T-helper 1 cell treated with Interleukin-12 subunit alpha and Interleukin-12 subunit beta and Interleukin-4 antibody, amounts not matched to agents 30 μg/mL and 1 μg/mL, for 36 hours (primary cell): ENCODE measurements around the gene ZNF766.
"Not testable (repeated sequence)": the region's sequence is repeated elsewhere in the genome, so short reads cannot be mapped to it uniquely, and the experiment has no call there.

ENCODE experiments used
- H3K27ac Mint-ChIP-seq: one replicate; pipeline ENCODE4 v1.8.0; 2021; ENCODE audit warnings: mild to moderate bottlenecking, mixed read lengths
- H3K27me3 Mint-ChIP-seq: one replicate; pipeline ENCODE4 v1.8.0; 2021; ENCODE audit warnings: low read depth, mixed read lengths
- H3K36me3 Mint-ChIP-seq: one replicate; pipeline ENCODE4 v1.8.0; 2021; ENCODE audit warnings: low read depth, mixed read lengths
- H3K4me1 Mint-ChIP-seq: one replicate; pipeline ENCODE4 v1.8.0; 2021; ENCODE audit warnings: low read depth, mixed read lengths
- H3K4me3 Mint-ChIP-seq: one replicate; pipeline ENCODE4 v1.8.0; 2021; ENCODE audit warnings: mild to moderate bottlenecking, moderate library complexity, mixed read lengths
- H3K9me3 Mint-ChIP-seq: one replicate; pipeline ENCODE4 v1.8.0; 2021; ENCODE audit warnings: mixed read lengths

The ZNF766 gene

DNA sequence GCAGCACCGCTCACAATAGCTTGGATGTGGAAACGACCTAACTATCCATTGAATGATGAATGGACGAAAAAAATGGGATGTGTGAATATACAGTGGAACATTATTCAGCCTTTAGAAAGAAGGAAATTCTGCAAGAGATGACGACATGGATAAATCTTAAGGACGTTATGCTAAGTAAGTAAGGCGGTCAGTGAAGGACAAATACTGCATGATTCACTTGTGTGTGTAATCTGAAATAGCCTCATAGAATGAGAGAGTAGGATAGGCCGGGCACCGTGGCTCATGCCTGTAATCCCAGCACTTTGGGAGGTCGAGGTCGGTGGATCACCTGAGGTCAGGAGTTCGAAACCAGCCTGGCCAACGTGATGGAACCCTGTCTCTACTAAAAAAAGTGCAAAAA is 25.4 kb upstream of the ZNF766 start:
- peaks cover 9% of the 10 kb centered on the region for H3K9me3 Mint-ChIP-seq
- H3K36me3 Mint-ChIP-seq: no peaks in the 10 kb centered on the region
- H3K4me3 Mint-ChIP-seq: no peak overlapping the region
- H3K27me3 Mint-ChIP-seq: no peaks in the 10 kb centered on the region
- H3K27ac Mint-ChIP-seq: no peak overlapping the region
- H3K4me1 Mint-ChIP-seq: no peaks in the 10 kb centered on the region

DNA sequence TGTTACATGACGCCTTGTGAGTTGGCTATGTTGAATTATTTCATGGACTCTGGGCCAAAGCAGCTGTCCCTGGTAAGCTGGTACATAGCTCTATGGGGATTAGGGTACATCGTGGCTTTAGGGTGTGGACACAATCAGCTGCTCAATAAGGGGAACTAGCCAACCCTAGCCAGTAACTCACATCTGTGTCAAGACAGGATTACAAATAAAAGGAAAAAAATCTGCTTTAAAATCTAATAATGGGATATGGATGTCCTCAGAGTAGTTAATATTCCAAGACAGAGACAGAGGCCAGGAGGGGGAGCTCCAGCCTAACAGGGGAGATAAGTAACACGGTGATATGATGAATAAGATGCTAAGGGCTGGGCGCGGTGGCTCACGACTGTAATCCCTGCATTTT is 21.1 kb upstream of the ZNF766 start:
- Mint-ChIP-seq H3K36me3 (no peaks in the 10 kb centered on the region), H3K9me3 (peaks cover 27% of the 10 kb centered on the region), H3K27me3 (no peaks in the 10 kb centered on the region), H3K4me3 (no peak overlapping the region), H3K27ac (no peak overlapping the region), H3K4me1 (no peaks in the 10 kb centered on the region)

DNA sequence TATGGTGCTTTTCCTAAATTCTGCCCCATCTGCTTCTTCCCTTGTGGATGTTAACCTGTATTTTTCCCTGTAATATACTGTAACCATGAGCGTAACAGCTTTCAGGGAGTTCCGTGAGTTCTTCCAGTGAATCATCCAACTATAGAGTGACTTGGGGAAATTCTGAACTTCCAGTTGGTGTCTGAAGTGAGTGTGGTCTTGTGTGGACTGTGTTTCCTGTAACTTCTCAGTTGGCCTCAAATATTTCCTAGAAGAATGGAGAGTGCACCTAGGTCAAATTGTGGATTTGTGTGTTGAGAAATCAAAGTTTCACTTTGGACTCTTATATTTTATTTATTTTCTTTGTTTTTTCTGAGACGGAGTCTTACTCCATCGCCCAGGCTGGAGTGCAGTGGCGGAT is 11.0 kb upstream of the ZNF766 start:
- H3K9me3 Mint-ChIP-seq: peaks cover 38% of the 10 kb centered on the region
- no peak overlapping the region for H3K27ac Mint-ChIP-seq
- no peaks in the 10 kb centered on the region for H3K4me1 Mint-ChIP-seq
- no peaks in the 10 kb centered on the region for H3K36me3 Mint-ChIP-seq
- H3K27me3 Mint-ChIP-seq: no peaks in the 10 kb centered on the region
- H3K4me3 Mint-ChIP-seq: no peak overlapping the region

DNA sequence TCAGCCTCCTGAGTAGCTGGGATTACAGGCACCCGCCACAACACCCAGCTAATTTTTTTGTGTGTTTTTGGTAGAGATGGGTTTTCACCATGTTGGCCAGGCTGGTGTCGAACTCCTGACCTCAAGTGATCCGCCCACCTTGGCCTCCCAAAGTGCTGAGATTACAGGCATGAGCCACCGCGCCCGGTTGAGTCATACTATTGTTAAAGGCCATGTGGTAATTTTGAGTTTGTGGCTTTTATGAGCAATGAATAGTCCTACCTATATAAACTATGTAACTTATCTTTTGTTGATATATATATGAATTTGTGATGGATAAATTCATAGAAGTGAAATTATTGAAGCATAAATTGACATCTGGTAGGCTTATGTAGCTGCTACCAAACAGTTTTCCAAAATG is 3.8 kb upstream of the ZNF766 start:
- Mint-ChIP-seq H3K9me3 (peaks cover 21% of the 10 kb centered on the region), H3K36me3 (peaks cover 14% of the 10 kb centered on the region)
- not testable (repeated sequence) for H3K27me3 Mint-ChIP-seq, H3K27ac Mint-ChIP-seq, H3K4me1 Mint-ChIP-seq, H3K4me3 Mint-ChIP-seq

DNA sequence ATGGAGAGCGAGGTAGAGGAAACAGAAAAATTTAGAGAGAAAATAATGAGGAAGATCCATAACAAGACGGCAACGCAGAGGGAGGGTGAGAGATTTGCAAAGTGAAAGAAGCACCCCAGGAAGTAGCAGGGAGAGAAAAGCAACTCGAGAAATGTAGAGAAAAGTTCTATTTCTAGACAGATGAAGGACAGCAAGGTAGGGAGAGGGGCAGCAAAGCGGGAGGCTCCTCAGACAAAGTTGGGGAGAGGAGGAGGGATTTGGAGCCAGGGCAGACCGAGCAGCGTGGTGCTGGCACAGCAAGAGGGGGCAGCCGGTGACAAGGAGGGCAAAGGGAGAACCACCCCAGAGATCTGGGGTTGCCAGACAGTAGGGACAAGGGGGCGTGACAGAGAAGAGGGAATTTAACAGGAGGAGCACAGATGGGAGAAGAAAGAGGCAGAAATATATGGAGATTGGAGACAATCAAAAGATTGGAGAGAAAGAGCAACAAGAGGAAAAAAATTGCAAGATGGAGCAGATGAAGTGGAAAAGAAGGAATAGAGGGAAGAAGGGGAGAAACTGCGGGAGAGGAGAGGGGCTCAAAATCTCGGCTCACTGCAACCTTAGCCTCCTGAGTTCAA is 989 bp downstream of the ZNF766 start:
- Mint-ChIP-seq H3K36me3 (peaks cover 44% of the 10 kb centered on the region), H3K4me3 (peak overlapping the region; percentile 100), H3K9me3 (peaks cover 43% of the 10 kb centered on the region), H3K27me3 (no peaks in the 10 kb centered on the region), H3K4me1 (peaks cover 15% of the 10 kb centered on the region), H3K27ac (peak overlapping the region; percentile 89)

DNA sequence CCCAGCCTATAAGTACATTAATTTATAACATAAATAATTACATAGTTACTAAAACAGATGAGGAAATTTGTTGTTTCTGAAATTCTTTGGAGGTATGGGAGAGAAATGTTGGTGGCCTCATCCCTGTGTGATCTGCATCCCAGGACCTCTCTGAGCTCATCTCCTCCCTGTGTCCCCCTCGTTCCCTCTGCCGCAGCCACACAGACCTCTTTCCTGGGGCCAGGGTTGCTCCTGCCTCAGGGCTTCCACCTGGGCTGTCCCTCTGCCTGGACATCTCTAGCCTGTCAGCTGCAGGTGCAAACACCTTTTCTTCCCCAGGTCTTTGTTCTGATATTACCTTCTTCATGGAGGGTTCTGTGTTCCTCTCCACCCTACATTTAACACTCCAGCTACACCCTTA is 3.9 kb downstream of the ZNF766 start:
- H3K9me3 Mint-ChIP-seq: peaks cover 50% of the 10 kb centered on the region
- peaks cover 67% of the 10 kb centered on the region for H3K36me3 Mint-ChIP-seq
- H3K27me3 Mint-ChIP-seq: no peaks in the 10 kb centered on the region
- H3K4me1 Mint-ChIP-seq: peaks cover 15% of the 10 kb centered on the region
- H3K4me3 Mint-ChIP-seq: no peak overlapping the region
- H3K27ac Mint-ChIP-seq: no peak overlapping the region

DNA sequence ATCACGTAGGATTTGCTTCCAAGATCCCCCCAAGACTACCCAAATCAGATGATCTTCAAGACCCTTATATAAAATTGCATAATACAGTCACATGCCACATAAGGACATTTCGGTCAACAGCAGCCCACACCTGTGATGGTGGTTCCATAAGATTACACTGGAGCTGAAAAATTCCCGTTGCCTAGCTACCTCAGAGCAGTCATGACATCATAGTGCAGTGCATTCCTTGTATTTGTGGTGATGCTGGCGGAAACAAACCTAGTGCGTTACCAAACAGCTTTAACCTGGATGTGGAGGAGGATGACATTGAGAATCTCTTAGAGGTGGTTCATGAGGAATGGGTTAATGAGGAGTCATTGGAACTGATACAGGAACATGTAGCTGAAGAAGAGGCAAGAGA is 4.8 kb downstream of the ZNF766 start:
- Mint-ChIP-seq H3K27me3 (no peaks in the 10 kb centered on the region), H3K36me3 (peaks cover 74% of the 10 kb centered on the region), H3K4me1 (peaks cover 13% of the 10 kb centered on the region), H3K27ac (no peak overlapping the region), H3K9me3 (peaks cover 58% of the 10 kb centered on the region), H3K4me3 (no peak overlapping the region)

DNA sequence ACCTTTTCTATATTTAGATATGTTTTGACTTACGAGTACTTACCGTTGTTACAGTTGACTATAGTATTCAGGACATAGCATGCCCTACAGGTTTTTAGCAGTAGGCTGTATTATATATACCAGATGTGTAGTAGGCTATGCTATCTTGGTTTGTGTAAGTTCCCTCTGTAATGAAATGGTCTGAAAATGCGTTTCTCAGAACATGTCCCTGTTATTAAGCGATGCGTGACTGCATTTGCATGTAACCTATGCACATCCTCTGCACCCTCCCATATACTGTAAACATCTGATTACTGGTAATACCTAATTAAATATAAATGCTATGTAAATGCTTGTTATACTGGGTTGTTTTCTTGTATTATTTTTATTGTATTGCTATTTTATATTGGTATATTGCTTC is 6.6 kb downstream of the ZNF766 start:
- no peak overlapping the region for H3K27ac Mint-ChIP-seq
- no peak overlapping the region for H3K4me3 Mint-ChIP-seq
- peaks cover 55% of the 10 kb centered on the region for H3K9me3 Mint-ChIP-seq
- peaks cover 70% of the 10 kb centered on the region for H3K36me3 Mint-ChIP-seq
- no peaks in the 10 kb centered on the region for H3K27me3 Mint-ChIP-seq
- peaks cover 5% of the 10 kb centered on the region for H3K4me1 Mint-ChIP-seq

DNA sequence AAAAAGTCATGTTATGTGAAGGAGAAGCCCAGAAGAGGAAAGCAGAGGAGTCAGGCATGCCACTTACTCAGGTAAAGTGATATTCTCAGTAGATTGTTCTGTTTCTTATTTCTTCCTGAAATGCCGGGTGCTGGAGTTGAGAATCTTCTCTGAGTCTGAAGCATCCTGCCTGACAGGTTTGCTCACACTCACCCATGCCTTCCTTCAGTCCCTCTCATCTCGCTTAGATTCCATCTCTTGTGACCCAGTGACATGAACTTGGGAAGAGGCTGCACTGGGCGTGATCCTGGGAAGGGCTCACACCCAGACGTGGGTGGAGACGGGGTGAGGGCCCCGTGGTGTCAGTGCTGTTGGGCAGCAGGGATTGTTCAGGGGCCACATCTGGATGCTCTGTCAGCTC is 8.1 kb downstream of the ZNF766 start:
- Mint-ChIP-seq H3K4me3 (no peak overlapping the region), H3K27me3 (no peaks in the 10 kb centered on the region), H3K36me3 (peaks cover 78% of the 10 kb centered on the region), H3K9me3 (peaks cover 57% of the 10 kb centered on the region), H3K27ac (no peak overlapping the region), H3K4me1 (peaks cover 2% of the 10 kb centered on the region)

DNA sequence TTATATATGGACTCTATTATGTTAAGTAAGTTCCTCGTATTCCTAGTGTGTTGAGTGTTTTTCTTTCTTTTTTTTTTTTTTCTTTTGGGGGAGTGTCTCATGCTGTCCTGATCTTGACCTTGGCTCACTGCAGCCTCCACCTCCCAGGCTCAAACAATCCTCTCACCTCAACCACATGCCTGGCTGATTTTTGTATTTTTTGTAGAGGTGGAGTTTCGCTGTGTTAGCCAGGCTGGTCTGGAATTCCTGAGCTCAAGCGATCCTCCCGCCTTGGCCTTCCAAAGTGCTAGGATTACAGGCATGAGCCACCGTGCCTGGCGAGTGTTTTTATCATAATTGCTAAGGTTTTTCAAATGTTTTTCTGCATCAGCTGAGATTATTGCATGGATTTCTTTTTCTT is 16.9 kb downstream of the ZNF766 start:
- Mint-ChIP-seq H3K9me3 (peaks cover 65% of the 10 kb centered on the region), H3K36me3 (peaks cover 89% of the 10 kb centered on the region), H3K4me3 (no peak overlapping the region), H3K27me3 (no peaks in the 10 kb centered on the region), H3K4me1 (no peaks in the 10 kb centered on the region), H3K27ac (no peak overlapping the region)

DNA sequence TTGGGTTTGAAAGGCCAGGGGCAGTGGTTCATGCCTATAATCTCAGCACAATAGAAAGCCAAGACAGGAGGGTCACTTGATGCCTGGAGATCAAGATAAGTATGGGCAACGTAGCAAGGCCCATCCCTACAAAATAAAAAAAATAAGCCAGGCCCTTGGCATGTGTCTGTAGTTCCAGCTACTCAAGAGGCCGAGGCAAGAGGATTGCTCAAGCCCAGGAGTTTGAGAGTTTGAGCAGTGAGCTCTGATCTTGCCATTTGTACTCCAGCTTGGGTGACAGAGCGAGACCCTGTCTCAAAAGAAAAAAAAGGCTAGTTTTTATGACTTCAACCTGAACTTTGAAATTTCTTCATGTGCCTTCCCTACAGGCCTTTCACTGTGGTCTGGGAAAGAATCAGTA is 22.4 kb downstream of the ZNF766 start:
- no peak overlapping the region for H3K4me3 Mint-ChIP-seq
- H3K4me1 Mint-ChIP-seq: peaks cover 4% of the 10 kb centered on the region
- no peak overlapping the region for H3K27ac Mint-ChIP-seq
- peaks cover 50% of the 10 kb centered on the region for H3K9me3 Mint-ChIP-seq
- H3K27me3 Mint-ChIP-seq: no peaks in the 10 kb centered on the region
- peaks cover 57% of the 10 kb centered on the region for H3K36me3 Mint-ChIP-seq

DNA sequence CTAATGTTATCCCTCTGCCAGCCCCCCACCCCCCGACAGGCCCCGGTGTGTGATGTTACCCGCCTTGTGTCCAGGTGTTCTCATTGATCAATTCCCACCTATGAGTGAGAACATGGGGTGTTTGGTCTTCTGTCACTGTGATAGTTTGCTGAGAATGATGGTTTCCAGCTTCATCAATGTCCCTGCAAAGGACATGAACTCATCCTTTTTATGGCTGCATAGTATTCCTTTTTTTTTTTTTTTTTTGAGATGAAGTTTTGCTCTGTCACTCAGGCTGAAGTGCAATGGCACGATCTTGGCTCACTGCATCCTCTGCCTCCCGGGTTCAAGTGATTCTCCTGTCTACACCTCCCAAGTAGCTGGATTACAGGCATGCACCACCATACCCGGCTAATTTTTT is 23.6 kb downstream of the ZNF766 start:
- Mint-ChIP-seq H3K36me3 (peaks cover 54% of the 10 kb centered on the region), H3K4me1 (peaks cover 13% of the 10 kb centered on the region), H3K9me3 (peaks cover 46% of the 10 kb centered on the region)
- not testable (repeated sequence) for H3K27ac Mint-ChIP-seq, H3K4me3 Mint-ChIP-seq, H3K27me3 Mint-ChIP-seq

DNA sequence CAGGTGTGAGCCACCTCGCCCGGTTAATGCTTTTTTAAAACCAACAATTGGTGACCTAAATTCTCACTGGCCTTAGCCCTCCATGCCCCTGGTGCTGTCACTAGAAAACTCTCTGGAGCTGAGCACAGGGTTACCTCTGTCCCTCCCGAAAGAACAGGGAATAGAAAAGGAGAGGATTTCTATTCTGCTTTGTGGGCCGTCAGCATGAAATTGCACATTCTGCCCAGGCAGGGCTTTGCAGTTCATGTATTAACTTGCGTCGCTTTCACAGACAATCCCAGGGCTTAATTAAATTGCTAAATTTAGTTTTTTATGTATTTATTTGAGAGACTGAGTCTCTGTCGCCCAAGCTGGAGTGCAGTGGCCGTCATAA is 27.0 kb downstream of the ZNF766 start:
- Mint-ChIP-seq H3K9me3 (peaks cover 50% of the 10 kb centered on the region), H3K4me3 (peak overlapping the region; percentile 83), H3K27ac (peak overlapping the region; percentile 68), H3K27me3 (no peaks in the 10 kb centered on the region), H3K4me1 (peaks cover 19% of the 10 kb centered on the region), H3K36me3 (peaks cover 61% of the 10 kb centered on the region)

DNA sequence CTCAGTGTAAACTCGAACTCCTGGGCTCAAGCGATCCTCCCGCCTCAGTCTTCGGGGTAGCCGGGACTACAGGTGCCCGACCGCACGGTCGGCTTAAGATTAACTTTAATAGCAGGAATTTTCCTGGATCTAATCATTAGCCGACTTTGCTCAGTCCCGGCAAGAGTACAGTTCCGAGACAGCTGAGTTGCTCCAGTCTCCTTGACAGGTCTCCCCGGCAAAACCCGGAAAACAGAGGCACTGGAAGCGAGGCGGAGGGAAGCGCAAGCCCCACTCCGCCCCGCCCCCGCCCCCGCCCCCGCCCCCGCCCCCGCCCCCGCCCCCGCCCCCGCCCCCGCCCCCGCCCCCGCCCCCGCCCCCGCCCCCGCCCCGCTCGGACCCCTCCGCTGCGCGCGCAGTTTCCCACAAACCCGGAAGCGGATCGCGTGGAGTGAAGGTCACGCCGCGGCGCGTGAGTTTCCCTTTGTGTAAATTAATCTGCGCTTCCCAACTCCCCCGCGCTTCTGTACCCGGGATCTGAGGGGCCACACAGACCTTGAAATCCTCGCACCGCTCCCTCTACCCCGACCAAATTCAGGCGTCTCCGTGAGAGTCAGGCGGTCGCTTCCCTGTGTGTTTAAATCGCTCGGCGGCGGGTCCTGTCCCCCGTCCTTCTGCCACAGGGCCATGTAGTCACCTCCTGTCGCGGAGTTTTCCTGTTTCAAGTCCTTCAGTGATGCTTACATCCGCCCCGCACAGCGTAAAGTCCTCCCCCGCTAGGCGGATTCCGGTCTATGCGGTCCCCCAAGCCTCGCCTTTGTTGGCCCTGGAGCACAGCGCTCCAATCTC is 27.6 kb downstream of the ZNF766 start, which contains the start of gene ZNF480:
TSS of gene ZNF480 (plus strand) at position 397 of the 828 bp plus-strand sequence. CDS start 3,244 bp downstream, outside the sequence.
- peak within 1 kb of the TSS; percentile 98 for H3K4me3 Mint-ChIP-seq
- peaks cover 19% of the 10 kb centered on the region for H3K4me1 Mint-ChIP-seq
- H3K27me3 Mint-ChIP-seq: no peaks in the 10 kb centered on the region
- peak within 1 kb of the TSS; percentile 100 for H3K27ac Mint-ChIP-seq
- H3K9me3 Mint-ChIP-seq: peaks cover 54% of the 10 kb centered on the region
- peaks cover 64% of the 10 kb centered on the region for H3K36me3 Mint-ChIP-seq

DNA sequence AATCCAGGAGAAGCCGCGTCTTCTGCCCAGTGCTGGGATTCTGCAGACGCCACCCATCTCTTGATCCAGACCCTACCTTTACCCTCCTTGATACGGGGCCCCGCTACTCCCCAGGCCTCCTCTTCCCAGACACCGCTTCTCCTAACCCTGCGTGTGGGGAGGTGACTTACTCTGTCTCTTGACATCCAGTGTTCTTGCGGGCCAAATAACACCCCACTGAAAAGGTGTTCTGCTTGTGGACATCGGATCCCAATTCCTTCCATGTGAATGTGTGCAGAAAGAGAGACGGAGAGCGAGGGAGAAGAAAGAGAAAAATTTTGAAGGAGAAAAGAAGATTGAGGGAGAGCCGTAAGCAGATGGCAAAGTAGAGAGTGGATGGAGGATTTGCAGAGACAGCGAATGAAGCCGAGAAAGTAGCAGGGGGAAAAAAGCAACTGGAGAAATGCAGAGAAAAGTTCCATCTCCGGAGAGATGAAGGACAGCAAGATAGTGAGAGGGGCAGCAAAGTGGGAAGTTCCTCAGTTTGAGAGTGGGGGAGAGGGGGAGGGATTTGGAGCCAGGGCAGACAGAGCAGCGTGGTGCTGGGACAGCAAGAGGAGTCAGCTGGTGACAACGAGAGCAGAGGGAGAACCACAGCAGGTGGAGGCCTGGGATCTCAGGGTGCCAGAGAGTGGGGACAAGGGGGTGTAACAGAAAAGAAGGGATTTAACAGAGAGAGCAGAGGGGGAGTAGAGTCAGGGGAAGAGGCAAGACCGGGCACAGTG is 28.4 kb downstream of the ZNF766 start:
- H3K36me3 Mint-ChIP-seq: peaks cover 66% of the 10 kb centered on the region
- H3K4me3 Mint-ChIP-seq: peak overlapping the region; percentile 98
- H3K27ac Mint-ChIP-seq: peak overlapping the region; percentile 100
- H3K4me1 Mint-ChIP-seq: peaks cover 19% of the 10 kb centered on the region
- H3K27me3 Mint-ChIP-seq: no peaks in the 10 kb centered on the region
- peaks cover 58% of the 10 kb centered on the region for H3K9me3 Mint-ChIP-seq
